GM12873 (cell line): ENCODE data around the gene TMLHE.

Experiments used
- TF ChIP-seq, protein P1 (sequence below): IDR thresholded peaks from 2 replicates; pipeline ENCODE4 v1.5.1; 2012; ENCODE audit warnings: low read depth, mild to moderate bottlenecking, moderate library complexity, low read length, control low read depth; ENCODE audit not compliant: insufficient read depth; ENCODE audit errors: missing control alignments

Gene TMLHE

DNA sequence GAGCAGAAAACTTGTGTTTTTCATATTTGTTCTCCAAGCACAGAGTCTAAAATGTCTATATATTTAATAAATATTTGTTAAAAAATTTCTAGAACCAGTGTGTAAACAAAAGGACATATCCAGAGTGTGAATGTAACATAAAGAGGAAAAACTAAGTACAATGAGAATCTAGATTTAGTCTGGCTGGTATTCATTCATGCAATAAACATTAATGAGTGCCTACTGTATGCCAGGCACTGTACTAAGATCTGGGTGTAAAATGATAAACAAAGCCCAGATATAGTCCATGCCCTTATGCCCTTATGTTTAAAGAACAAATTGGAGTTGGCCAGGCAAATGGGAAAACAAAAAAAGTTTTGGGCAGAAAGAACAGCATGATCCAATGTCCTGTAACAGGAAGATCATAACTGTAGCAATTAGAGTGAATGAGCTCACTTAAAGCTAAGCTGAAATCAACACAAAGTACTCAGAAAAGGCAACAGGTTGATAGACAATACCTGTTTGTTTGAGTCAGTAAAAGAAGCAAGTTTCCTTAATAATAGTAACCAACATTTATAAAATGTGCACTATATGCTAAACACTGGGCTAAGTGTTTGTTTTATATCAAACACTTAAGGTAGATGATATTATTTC, 1.3 kb upstream of the TMLHE start:
- TF ChIP-seq, protein P1, sequence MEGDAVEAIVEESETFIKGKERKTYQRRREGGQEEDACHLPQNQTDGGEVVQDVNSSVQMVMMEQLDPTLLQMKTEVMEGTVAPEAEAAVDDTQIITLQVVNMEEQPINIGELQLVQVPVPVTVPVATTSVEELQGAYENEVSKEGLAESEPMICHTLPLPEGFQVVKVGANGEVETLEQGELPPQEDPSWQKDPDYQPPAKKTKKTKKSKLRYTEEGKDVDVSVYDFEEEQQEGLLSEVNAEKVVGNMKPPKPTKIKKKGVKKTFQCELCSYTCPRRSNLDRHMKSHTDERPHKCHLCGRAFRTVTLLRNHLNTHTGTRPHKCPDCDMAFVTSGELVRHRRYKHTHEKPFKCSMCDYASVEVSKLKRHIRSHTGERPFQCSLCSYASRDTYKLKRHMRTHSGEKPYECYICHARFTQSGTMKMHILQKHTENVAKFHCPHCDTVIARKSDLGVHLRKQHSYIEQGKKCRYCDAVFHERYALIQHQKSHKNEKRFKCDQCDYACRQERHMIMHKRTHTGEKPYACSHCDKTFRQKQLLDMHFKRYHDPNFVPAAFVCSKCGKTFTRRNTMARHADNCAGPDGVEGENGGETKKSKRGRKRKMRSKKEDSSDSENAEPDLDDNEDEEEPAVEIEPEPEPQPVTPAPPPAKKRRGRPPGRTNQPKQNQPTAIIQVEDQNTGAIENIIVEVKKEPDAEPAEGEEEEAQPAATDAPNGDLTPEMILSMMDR = no peak

DNA sequence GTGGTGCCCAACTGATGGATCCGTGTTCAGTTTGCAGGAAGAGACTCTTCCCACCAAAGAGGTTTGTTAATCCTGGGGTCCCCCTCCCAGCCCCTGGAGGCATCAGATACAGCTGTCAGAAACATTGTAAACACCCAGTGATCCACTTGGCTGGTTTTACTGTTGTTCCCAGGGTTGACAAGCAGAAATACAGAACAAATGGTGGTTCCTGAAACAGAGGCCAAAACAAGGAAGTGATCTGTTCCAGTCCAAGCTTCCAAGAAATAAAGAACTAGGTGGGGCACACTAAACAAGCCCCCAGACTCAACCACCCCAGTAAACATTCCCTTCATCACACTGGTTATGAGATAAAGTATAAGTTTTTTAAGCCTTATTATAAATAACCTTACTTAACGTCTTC, 1.4 kb downstream of the TMLHE start:
- TF ChIP-seq, protein P1 = no peak

DNA sequence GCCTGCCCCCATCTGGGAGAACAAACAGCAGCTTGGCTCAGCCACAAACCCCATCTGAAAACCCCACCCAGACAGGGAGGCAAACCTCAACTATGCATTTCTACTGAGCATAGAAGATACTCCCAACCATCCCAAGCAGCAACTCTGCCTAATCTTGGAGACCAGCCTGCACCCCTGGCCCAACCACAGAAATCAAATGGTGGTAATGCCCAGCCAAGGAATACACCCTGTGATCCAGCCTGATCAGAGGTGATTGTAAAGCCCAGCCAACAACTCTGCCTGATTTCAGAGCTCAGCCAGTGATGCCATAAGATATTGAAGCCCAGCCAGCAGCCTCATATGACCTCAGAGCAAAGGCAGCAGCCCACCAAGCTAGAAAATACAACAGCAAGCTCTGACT, 19.8 kb downstream of the TMLHE start:
- TF ChIP-seq, protein P1 = no peak

DNA sequence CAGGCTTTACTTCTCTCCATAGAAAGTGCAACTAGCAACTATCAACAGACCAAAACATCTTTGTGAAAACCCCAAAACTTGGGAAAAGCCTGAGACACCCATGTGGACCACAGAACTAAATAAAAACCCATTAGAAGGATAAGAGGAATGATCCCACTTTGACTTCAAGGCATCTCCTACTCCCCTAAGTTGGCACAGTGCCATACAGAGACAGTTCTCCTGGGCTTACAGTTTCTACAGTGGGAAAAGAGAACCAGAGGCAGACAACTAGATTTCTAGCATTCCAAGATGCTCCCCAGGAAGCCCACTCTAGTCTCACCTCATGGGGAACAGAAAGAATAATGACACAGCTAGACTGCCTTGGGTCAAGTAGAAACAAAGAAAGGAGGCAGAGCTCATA, 20.4 kb downstream of the TMLHE start:
- TF ChIP-seq, protein P1 = no peak

DNA sequence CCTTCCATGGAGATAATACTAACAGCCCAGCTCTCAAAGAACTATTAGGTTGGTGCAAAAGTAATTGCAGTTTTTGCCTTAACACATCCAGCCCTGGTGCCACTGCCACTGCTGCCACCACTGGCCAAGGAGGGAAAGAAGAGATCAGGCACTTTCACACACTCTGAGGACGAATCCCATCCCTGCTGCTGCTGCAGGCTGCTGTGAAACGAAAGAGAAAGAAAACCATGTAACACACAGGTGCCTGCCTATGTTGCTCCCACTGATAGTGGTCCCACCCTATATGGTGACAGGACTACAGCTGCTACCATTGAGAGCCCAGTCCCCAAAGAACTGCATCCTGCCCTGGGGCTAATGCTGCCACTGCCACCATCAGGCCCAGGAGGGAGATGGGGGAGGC, 35.1 kb downstream of the TMLHE start:
- TF ChIP-seq, protein P1 = no peak

DNA sequence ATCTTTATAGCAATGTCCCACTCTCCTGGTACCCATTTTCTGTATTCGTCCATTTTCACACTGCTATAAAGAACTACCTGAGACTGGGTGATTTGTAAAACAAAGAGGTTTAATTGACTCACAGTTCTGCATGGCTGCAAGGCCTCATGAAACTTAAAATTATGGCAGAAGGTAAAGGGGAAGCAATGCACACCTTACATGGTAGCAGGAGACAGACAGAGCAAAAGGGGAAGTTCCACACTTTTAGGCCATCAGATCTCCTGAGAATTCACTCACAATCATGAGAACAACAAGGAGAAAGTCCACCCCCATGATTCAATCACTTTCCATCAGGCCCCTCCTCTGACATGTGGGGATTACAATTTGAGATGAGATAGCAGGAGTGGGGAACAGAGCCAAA, 49.7 kb downstream of the TMLHE start:
- TF ChIP-seq, protein P1 = no peak

DNA sequence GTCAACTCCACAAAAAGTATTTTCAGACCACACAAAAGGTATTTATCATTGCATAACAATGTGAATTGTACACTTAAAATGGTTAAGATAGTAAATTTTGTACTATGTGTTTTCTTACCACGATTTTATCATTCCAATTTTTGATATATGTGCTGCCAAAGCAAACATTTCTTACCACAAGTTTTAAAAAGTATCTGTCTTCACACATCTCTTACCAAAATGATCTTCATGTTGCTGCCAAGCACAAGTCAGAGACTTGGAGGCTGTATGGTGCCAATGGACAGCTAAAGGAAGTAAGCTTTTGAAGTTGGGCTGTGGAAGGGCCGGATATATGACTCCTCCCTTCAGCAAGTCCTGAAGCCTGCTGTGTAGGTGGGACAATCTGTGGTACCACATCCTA, 67.9 kb downstream of the TMLHE start:
- TF ChIP-seq, protein P1 = no peak
